Fibroblast of lung (primary cell): ENCODE data around the gene GOLGA6L7. TPM values are rescaled to one million over a fixed set of nuclear protein-coding genes. Genes with fewer than 3 reads are reported as not detected.
"Not testable (repeated sequence)": the region's sequence is repeated elsewhere in the genome, so short reads cannot be mapped to it uniquely, and the experiment has no call there.

ENCODE experiments used
- DNase-seq, 2 donors: peaks; one replicate each; pipeline versions ENCODE4 v3.0.0 to v3.0.0-alpha.2; 2010; ENCODE audit warnings: low read depth in 2 of 2
- H2AFZ ChIP-seq: 2 replicates; pipeline ENCODE4 v1.5.1; 2012; ENCODE audit warnings: low read length, control low read depth, inconsistent platforms
- H3K27ac ChIP-seq: 2 replicates; pipeline ENCODE4 v1.5.1; 2011; ENCODE audit warnings: low read length, control low read depth; ENCODE audit not compliant: insufficient read depth
- H3K27me3 ChIP-seq: 2 replicates; pipeline ENCODE4 v1.5.1; 2011; ENCODE audit warnings: mild to moderate bottlenecking, low read length; ENCODE audit not compliant: control insufficient read depth, insufficient read depth
- H3K36me3 ChIP-seq: 2 replicates; pipeline ENCODE4 v1.5.1; 2011; ENCODE audit warnings: low read length; ENCODE audit not compliant: control insufficient read depth, insufficient read depth
- H3K4me1 ChIP-seq: 2 replicates; pipeline ENCODE4 v1.5.1; 2011; ENCODE audit warnings: low read length; ENCODE audit not compliant: control insufficient read depth, insufficient read depth; ENCODE audit errors: extremely low read depth
- H3K4me2 ChIP-seq: 2 replicates; pipeline ENCODE4 v1.5.1; 2011; ENCODE audit warnings: low read length, control low read depth; ENCODE audit not compliant: insufficient read depth; ENCODE audit errors: extremely low read depth
- H3K4me3 ChIP-seq, 4 experiments: fragments of 200-600 bp in 1 of 4; sonication (generic) in 1 of 4; replicated peaks in 1 of 4; 2 replicates each; pipeline ENCODE4 v1.5.1; 2011 to 2016; ENCODE audit warnings: low read length in 4 of 4, low read depth in 3 of 4, mild to moderate bottlenecking in 3 of 4, control low read depth in 2 of 4, inconsistent platforms in 1 of 4, mixed read lengths in 1 of 4; ENCODE audit not compliant: insufficient read depth in 1 of 4; ENCODE audit errors: control extremely low read depth in 1 of 4
- H3K79me2 ChIP-seq: 2 replicates; pipeline ENCODE4 v1.5.1; 2012; ENCODE audit warnings: mild to moderate bottlenecking, low read length, inconsistent platforms; ENCODE audit not compliant: control insufficient read depth, insufficient read depth
- H3K9ac ChIP-seq: 2 replicates; pipeline ENCODE4 v1.5.1; 2011; ENCODE audit warnings: mild to moderate bottlenecking, low read length, control low read depth; ENCODE audit not compliant: insufficient read depth
- H3K9me3 ChIP-seq: 2 replicates; pipeline ENCODE4 v1.5.1; 2012; ENCODE audit warnings: low read depth, low read length; ENCODE audit not compliant: control insufficient read depth, insufficient read depth
- H4K20me1 ChIP-seq: 2 replicates; pipeline ENCODE4 v1.5.1; 2011; ENCODE audit warnings: low read length; ENCODE audit not compliant: control insufficient read depth, insufficient read depth; ENCODE audit errors: extremely low read depth
- CTCF ChIP-seq, 2 donors: IDR thresholded peaks in 1 of 2; conservative IDR thresholded peaks in 1 of 2; 1 replicate in 1 of 2; 2 replicates in 1 of 2; pipeline ENCODE4 v1.5.1; 2011 to 2012; ENCODE audit warnings: low read length in 2 of 2, control low read depth in 1 of 2, inconsistent platforms in 1 of 2, low read depth in 1 of 2, mild to moderate bottlenecking in 1 of 2
- EZH2 ChIP-seq: IDR thresholded peaks from 2 replicates; pipeline ENCODE4 v1.5.1; 2012; ENCODE audit warnings: low read length, control low read depth, mild to moderate bottlenecking; ENCODE audit errors: missing control alignments
- polyA plus RNA-seq, 2 donors: library from polyadenylated mRNA; depleted of rRNA in 1 of 2; stranded (reverse) in 1 of 2; unstranded in 1 of 2; fragments of >200 nt; gene quantifications; 2 replicates each; pipeline ENCODE4 v1.2.1, GENCODE V29; 2011 to 2012; ENCODE audit warnings: missing spikeins in 1 of 2
- total RNA-seq: library from RNA; depleted of rRNA; stranded (reverse); fragments of >200 nt; gene quantifications from 2 replicates; pipeline ENCODE4 v1.2.1, GENCODE V29; 2014

Gene GOLGA6L7
- total and polyA plus RNA-seq, 2 donors (not counting 1 experiment from before 2014, with no cell fraction given) = not detected

GRCh38 chr15:28873006-28873405 lies 24.6 kb upstream of the GOLGA6L7 start:
- DNase-seq = no peak
- no peak overlapping the region for H3K4me2 ChIP-seq
- H3K9me3 ChIP-seq = no peaks in the 10 kb centered on the region
- H3K27ac ChIP-seq = no peak overlapping the region
- H3K4me1 ChIP-seq = no peaks in the 10 kb centered on the region
- no peaks in the 10 kb centered on the region for H3K36me3 ChIP-seq
- H4K20me1 ChIP-seq = no peaks in the 10 kb centered on the region
- H3K79me2 ChIP-seq = no peaks in the 10 kb centered on the region
- H2AFZ ChIP-seq = no peak overlapping the region
- H3K9ac ChIP-seq = no peak overlapping the region
- H3K27me3 ChIP-seq = no peaks in the 10 kb centered on the region
- no peak overlapping the region for H3K4me3 ChIP-seq
- no peak for TF ChIP-seq CTCF (conservative IDR thresholded peaks at IDR 0.05 in 1 of 2, IDR thresholded peaks at IDR 0.05 in 1 of 2; ENCODE audit: low read depth in 1 of 2, low read length in 2 of 2)
- TF ChIP-seq EZH2 = no peak

DNA sequence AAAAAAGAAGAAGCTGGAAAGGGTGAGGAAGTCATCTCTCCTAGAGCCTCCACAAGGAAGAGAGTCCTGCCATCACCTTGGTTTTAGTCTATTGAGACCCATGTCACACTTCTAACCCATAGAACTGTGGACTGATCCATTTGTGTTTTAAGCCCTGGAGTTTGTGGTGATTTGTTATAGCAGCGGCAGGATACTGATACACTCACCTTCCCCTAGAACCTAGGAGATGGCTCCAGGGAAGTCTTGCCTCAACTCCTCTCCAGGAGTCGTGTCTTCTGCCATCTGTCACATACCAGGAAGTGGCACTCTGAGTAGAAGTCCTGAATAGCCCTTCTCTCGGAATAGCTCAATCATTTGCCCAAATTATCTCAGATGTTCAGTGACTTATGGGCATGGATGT lies 22.7 kb upstream of the GOLGA6L7 start:
- no peak for DNase-seq
- no peaks in the 10 kb centered on the region for H3K79me2 ChIP-seq
- H3K36me3 ChIP-seq = no peaks in the 10 kb centered on the region
- no peak overlapping the region for H3K9ac ChIP-seq
- no peak overlapping the region for H2AFZ ChIP-seq
- no peaks in the 10 kb centered on the region for H3K9me3 ChIP-seq
- H3K4me2 ChIP-seq = no peak overlapping the region
- no peaks in the 10 kb centered on the region for H3K4me1 ChIP-seq
- TF ChIP-seq CTCF (conservative IDR thresholded peaks at IDR 0.05 in 1 of 2, IDR thresholded peaks at IDR 0.05 in 1 of 2; ENCODE audit: low read depth in 1 of 2, low read length in 2 of 2) = no peak
- no peak for TF ChIP-seq EZH2
- H3K4me3 ChIP-seq = no peak overlapping the region
- H3K27ac ChIP-seq = no peak overlapping the region
- H3K27me3 ChIP-seq = no peaks in the 10 kb centered on the region
- no peaks in the 10 kb centered on the region for H4K20me1 ChIP-seq

- Histone ChIP-seq H3K27me3 (no peaks in the 10 kb centered on the region), H3K4me2 (no peak overlapping the region), H3K79me2 (no peaks in the 10 kb centered on the region), H3K4me1 (no peaks in the 10 kb centered on the region), H2AFZ (no peak overlapping the region), H3K36me3 (no peaks in the 10 kb centered on the region), H4K20me1 (no peaks in the 10 kb centered on the region), H3K27ac (no peak overlapping the region), H3K9me3 (no peaks in the 10 kb centered on the region), H3K9ac (no peak overlapping the region), H3K4me3 (no peak overlapping the region)
- TF ChIP-seq CTCF (conservative IDR thresholded peaks at IDR 0.05 in 1 of 2, IDR thresholded peaks at IDR 0.05 in 1 of 2; ENCODE audit: low read depth in 1 of 2, low read length in 2 of 2) (no peak), EZH2 (no peak)
- no peak for DNase-seq
Measured at GRCh38 chr15:28868744-28869345, 20.4 kb upstream of the GOLGA6L7 start.

DNA sequence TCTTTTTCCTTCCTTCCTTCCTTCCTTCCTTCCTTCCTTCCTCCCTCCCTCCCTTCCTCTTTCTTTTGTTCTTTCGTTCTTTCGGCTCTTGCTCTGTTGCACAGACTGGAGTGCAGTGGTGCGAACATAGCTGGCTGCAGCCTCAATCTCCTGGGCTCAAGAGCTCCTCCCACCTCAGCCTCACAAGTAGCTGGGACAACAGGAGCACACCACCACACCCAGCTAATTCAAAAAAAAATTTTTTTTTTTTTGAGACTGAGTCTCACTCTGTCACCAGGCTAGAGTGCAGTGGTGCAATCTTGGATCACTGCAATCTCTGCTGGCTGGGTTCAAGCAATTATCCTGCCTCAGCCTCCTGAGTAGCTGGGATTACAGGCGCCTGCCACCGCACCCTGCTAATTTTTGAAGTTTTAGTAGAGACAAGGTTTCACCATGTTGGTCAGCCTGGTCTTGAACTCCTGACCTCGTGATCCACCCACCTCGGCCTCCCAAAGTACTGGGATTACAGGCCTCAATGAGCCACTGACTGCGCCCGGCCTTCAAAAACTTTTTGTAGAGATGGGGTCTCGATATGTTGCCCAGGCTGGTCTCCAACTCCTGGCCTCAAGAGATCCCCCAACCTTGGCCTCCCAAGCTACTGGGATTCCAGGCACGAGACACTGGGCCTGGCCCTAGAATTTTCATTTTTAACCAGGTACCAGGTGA lies 13.3 kb upstream of the GOLGA6L7 start:
- not testable (repeated sequence) for H3K27ac ChIP-seq, H3K4me2 ChIP-seq, H3K4me1 ChIP-seq, H3K79me2 ChIP-seq, H3K4me3 ChIP-seq, H3K9ac ChIP-seq, H4K20me1 ChIP-seq, H3K27me3 ChIP-seq, DNase-seq, H3K9me3 ChIP-seq, H2AFZ ChIP-seq, H3K36me3 ChIP-seq
